RKO (cell line): ENCODE measurements around the gene PKN1.
A peak's percentile ranks its signal among the peaks of the same experiment; 100 is the strongest.
"Not testable (repeated sequence)": the region's sequence is repeated elsewhere in the genome, so short reads cannot be mapped to it uniquely, and the experiment has no call there.

ENCODE experiments used
- DNase-seq: peaks from one replicate; pipeline ENCODE4 v3.0.0-alpha.2; 2016; ENCODE audit warnings: low spot score

The PKN1 gene

GRCh38 chr19:14487370-14488125 is 54.4 kb downstream of the PKN1 start:
- DNase-seq, result no peak

DNA sequence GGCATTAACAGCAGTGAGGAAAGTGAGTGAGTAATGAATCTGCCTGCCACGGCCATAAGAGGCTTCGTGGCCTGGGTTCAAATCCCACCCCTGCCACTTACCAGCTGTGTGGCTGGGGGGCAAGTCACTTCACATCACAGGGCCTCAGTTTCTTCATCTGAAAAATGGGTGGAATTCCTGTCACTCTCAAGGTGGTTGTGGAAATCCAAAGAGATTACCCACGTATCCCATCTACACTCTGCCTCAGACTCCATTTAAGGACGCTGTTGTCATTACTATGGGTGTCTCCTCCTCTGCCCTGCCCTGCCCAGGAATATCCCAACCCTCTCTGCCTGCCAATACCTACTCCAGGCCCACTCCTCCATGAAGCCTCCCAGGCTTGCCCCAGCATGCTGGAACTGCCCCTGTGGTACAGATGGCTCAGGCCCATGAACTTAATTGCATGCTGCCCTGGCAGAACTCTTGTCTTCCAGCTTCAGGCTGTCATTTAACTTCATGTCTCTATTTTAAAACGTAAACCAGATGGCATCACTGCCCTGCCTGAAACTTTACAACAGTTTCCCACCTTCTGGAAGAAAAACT is 59.7 kb downstream of the PKN1 start:
- no peak for DNase-seq

DNA sequence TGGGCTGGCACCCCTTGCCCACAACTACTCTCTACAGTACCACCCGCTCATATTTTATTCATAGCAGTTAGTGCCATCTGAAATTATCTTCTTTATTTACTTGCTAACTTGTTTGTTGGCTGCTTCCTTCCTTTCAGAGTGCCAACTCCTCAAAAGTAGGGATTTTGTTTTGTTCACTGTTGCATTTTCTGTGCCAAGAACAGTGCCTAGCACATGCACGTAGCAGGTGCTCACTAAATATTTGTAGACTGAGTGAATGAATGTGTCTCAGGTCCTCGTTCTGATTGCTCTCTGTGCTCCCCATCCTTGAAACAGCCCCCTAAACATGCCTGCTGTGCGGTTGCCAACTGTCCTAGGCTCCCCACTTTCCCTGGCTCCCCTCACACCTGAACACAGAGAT is 61.3 kb downstream of the PKN1 start:
- no peak for DNase-seq

DNA sequence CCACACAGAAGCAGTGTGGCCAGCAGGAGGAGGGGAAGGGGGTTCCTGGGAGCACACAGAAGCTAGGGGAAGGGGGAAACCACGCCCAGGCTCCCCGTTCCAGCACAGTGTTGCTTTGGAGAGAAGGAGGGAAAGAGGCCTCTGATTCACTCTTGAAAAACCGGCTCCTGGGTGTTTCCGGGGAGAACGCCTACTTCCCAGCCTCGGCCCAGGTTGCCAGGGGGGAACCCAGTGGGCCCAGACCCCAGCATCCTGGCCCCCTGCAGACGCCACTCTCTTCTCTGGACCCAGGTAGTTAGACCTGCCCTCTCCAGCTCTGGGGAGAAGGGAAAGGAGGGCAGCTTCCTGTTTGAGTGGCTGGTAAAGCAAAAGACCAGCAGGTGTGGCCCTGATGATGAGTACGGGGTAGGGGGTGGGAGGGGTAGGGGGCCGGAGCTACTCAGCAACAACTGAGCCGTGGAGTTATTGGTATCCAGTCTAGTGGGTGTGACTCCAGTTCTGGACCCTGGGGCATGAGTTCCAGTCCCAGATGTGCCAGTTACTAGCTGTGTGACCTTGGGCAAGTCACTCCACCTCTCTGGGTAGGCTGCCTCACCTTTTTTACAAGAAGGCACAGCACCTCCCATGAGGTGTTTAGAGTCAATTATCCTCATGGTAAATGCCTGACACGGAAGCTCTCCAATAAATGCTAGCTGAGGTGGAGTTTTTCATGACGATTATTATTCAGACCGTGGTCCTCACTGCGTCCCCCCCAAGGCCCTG is 62.0 kb downstream of the PKN1 start:
- no peak for DNase-seq

DNA sequence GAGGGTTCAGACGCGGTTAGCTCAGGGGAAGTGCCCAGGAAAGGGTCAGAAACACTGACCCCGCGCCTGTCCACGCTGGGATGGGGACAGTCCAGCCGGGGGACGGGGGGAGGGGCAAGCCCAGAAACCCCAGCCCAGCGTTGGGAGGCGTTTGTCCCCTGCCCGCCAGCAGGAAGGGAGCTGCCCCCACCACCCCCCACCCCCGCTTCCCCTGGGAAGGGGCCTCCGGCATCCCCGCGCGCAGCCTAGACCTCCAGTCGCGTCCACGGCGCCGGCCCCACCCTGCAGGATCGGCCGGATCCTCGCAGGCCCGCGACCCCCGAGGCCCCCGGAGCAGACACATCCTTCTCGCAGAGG is 62.5 kb downstream of the PKN1 start:
- DNase-seq, result no peak

GRCh38 chr19:14496029-14496833 is 63.1 kb downstream of the PKN1 start, which contains the start of gene GIPC1:
Gene GIPC1 (minus strand): TSS chr19:14496127. CDS start chr19:14482976, 13,151 bp downstream.
- peak; percentile 97 for DNase-seq

DNA sequence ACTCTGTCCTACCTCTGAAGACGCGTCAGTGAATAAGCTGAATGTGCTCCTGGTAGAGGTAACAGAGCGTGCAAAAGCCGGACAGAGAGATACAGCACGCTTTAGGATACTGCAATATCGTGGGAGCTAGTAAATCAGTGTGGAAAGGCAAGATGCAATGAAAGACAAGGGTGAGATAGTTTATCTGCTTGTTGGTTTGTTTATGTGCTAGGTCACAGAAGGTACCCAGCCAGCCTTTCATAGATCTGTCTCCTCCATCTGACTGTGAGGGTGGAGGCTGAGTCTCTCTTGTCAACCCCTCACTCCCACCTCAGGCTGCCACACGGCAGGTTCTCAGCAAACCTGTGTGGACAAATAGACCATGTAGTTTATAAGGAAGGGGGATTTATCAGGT is 63.7 kb downstream of the PKN1 start:
- no peak for DNase-seq

DNA sequence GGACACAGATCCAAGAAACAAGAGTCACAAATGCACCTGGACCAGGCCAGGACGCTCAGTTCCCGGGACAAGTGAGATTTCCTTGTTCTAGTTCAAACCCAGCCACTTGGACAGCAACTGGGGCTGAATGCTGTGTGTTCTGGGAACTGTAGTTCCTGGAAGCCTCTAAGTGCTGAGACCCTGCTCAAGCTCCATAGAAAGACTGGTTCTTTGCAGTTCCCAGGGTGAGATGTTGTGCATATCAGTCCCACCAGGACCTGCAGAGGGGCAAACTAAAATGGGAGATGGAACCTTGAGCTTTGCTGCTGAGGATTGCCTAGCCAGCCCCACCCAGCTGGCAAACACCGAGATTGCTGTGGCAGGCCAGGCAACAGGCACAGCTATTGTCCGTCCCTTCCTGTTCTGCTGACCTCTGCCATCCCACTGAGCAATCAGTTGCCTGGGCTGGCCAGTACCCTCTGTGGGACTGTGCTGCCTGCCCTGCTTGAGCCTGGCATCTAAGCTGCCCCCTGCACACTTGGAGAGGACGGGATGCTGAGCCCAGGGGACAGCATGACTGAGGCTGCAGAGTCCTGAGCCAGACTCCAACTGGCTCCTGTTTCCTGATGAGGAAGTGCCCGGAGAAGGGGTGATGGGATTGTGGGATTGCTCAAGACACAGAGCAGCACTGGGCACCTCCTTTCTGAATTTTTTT is 64.3 kb downstream of the PKN1 start:
- no peak for DNase-seq

GRCh38 chr19:14502334-14503092 is 69.4 kb downstream of the PKN1 start:
- no peak for DNase-seq

DNA sequence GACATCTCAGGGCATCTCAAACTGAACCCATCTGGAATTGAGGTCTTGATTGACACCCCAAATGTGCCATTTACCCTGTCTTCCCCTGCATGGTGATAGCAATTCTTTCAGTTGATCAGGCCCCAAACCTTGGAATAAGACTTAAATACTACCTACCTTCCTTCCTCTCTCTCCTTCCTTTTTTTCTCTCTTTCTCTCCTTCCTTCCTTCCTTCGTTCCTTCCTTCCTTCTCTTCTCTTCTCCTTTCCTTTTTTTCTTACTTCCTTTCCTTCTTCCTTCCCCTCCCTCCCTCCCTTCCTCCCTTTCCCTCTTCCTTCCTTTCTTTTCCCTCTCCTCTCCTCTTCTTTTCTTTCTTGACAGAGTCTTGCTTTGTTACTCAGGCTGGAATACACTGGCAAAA is 70.2 kb downstream of the PKN1 start:
- no peak for DNase-seq

DNA sequence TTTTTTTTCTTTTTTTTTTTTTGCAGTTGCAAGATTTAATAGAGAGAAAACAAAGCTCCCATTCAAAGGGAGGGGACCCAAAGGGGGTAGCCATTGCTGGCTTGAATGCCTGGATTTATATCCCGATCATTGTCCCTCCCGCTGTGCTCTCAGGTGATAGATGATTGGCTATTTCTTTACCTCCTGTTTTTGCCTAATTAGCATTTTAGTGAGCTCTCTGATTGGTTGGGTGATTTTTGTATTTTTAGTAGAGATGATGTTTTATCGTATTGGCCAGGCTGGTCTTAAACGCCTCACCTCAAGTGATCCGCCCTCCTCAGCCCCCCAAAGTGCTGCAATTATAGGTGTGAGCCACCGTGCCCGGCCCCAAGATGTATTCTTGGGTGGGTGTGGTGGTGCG is 71.5 kb downstream of the PKN1 start:
- DNase-seq, result not testable (repeated sequence)

- peak; percentile 47 for DNase-seq
Observed at GRCh38 chr19:14505488-14506239, 72.6 kb downstream of the PKN1 start.

DNA sequence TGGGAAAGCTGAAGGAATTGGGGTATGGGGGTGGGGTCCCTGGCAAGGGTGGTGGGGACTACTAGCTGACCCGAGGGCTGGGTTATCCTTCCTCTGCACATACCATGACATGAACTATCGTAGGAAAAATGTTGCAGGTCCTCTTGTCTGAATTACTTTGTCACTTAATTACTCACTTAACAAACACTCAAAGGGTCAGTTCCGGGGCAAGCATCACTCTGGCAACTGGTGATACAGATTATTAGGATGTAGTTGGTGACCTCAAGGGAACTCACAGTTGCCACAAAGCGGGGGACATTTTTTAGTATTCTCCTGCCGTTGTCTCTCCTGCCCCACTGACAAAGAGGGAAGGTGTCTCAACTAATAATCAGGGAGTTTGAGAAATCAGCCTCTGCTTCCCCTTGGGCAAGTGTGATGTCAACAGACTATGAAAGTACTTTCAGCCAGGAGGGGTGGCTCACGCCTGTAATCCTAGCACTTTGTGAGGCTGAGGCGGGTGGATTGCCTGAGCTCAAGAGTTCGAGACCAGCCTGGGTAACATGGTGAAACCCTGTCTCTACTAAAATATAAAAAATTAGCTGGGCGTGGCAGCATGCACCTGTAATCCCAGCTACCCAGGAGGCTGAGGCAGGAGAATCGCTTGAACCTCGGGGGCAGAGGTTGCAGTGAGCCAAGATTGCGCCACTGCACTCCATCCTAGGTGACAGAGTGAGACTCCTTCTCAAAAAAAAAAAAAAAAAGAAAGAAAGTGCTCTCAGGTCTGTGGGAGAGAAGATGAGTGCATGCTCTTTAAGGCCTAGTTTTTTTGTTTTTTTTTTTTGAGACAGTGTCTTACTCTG is 74.8 kb downstream of the PKN1 start:
- peak; percentile 85 for DNase-seq

- peak; percentile 81 for DNase-seq
Observed at GRCh38 chr19:14510311-14511228, 77.5 kb downstream of the PKN1 start.

- no peak for DNase-seq
Observed at GRCh38 chr19:14511229-14511593, 78.1 kb downstream of the PKN1 start.

DNA sequence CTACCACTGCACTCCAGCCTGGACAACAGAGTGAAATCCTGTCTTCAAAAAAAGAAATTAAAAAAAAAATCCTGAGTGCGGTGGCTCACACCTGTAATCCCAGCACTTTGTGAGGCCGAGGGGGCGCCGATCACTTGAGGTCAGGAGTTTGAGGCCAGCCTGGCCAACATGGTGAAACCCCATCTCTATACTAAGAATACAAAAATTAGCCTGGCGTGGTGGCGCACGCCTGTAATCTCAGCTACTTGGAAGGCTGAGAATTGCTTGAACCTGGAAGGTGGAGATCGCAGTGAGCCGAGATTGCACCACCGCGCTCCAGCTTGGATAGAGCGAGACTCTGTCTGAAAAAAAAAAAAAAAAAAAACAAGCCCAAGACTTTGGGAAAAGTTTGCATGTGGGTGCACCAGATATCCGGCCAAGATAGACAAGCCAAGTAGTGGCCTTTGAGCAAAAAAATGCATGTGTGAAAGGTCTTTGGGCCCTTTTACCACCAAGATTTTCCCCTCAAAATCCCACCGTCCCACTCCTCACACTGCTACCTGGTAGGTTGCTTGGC is 79.4 kb downstream of the PKN1 start:
- DNase-seq, result no peak

GRCh38 chr19:14514215-14514863 is 81.2 kb downstream of the PKN1 start:
- DNase-seq, result no peak
